LNCAP (cell line): ENCODE data around the gene RPAP2.
A peak's percentile ranks its signal among the peaks of the same experiment; 100 is the strongest.

Source experiments
- CTCF ChIP-seq: fragments of 450-650 bp; IDR thresholded peaks from 2 replicates; pipeline ENCODE4 v1.5.1; 2017; ENCODE audit warnings: mild to moderate bottlenecking

RPAP2 gene

GRCh38 chr1:92314024-92314423, 15.2 kb downstream of the RPAP2 start:
- no peak for TF ChIP-seq CTCF

GRCh38 chr1:92315766-92316599, 17.1 kb downstream of the RPAP2 start:
- peak; percentile 15; the same call in 1 of the 2 replicates for TF ChIP-seq CTCF

GRCh38 chr1:92317836-92318493, 19.1 kb downstream of the RPAP2 start:
- TF ChIP-seq CTCF = no peak

GRCh38 chr1:92323473-92324453, 24.9 kb downstream of the RPAP2 start:
- no peak for TF ChIP-seq CTCF

- TF ChIP-seq CTCF = no peak
Measured at GRCh38 chr1:92324784-92325183, 25.9 kb downstream of the RPAP2 start.

GRCh38 chr1:92326681-92327080, 27.8 kb downstream of the RPAP2 start:
- no peak for TF ChIP-seq CTCF

- no peak for TF ChIP-seq CTCF
Measured at GRCh38 chr1:92327794-92328193, 28.9 kb downstream of the RPAP2 start.
